HG03558 (cell line): ENCODE measurements around the gene RPP30.

Experiments
- ATAC-seq: cut with Tn5 transposase; IDR thresholded peaks from one replicate; pipeline ENCODE4 v1.9.1; 2021; ENCODE audit warnings: moderate number of reproducible peaks; ENCODE audit not compliant: unreplicated experiment; ENCODE audit errors: extremely low read depth

RPP30 gene

GRCh38 chr10:90871766-90872647 is at the start of gene RPP30:
TSS of gene RPP30 (plus strand) at chr10:90871974. CDS start at chr10:90871987, 13 bp downstream.
- ATAC-seq: peak; percentile 92

DNA sequence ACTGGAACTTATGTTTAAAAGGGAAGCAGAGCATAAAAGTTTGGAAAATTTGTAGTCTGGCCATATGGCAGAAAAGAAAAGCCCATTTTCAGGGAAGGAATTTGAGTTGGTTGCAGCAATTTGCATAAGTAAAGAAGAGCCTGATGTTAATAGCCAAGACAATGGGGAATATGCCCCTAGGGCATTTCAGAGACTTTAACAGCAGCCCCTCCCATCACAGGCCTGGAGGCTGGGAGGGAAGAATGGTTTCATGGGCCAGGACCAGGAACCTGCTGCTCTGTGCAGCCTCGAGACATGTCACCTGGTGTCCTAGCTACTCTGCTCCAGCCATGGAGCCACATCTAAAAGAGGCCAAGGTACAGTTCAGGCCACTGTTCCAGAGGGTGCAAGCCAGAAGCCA is 49.3 kb upstream of the RPP30 start:
- no peak for ATAC-seq

- ATAC-seq: no peak
Measured at GRCh38 chr10:90832111-90832510, 39.7 kb upstream of the RPP30 start.

DNA sequence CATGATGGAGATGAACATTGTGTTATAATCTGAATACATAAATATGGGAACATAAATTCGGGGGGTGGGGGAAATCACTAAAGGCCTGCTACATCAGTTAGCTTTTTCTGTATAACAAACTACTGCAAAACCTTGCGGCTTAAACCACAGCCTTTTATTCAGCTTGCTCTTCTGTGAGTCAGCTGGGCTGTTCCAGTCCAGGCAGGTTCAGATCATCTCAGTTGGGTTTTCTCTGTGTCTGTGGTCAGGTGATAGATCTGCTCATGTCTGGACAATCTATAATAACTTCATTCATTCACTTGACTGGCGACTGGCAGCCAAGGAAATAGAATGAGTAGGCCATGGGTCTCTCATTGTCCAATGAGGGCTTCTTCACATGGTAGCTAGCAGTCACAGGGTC is 37.4 kb upstream of the RPP30 start:
- no peak for ATAC-seq

DNA sequence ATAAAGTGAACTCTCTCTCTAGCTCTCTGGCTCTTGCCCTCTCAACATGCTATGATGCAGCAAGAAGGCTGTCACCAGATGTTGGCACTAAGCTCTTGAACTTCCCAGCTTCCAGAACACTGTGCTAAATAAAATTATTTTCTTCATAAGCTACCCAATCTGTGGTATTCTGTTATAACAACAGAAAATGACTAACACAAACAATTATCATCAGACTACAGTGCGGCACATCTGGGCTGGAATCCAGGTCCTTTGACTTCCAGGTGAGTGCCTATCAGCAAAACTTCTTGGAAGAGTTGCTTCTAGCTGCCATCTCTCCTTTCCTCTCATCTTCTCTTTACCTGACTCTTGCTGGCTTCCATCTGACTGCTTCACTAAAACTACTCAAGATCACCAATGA is 34.3 kb upstream of the RPP30 start:
- ATAC-seq: no peak

GRCh38 chr10:90842725-90843124 is 29.0 kb upstream of the RPP30 start:
- no peak for ATAC-seq

DNA sequence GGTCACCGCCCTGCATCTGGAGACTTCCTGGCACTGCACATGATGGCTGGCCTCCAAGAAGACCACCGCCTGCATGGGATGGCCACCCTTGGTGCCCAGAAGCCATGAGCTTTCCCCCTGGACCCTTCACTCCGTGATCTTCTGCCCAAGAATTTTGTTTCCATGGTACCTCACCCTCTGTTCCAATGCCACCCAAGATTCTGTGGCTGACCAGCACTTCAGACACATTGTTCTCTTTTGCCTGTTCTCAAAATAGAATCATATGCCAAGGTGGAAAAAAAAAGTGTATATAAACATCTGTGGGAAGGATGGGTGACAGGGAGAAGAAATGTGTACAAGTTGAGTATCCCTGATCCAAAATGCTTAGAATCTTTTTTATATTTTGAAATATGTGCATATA is 26.0 kb upstream of the RPP30 start:
- no peak for ATAC-seq

DNA sequence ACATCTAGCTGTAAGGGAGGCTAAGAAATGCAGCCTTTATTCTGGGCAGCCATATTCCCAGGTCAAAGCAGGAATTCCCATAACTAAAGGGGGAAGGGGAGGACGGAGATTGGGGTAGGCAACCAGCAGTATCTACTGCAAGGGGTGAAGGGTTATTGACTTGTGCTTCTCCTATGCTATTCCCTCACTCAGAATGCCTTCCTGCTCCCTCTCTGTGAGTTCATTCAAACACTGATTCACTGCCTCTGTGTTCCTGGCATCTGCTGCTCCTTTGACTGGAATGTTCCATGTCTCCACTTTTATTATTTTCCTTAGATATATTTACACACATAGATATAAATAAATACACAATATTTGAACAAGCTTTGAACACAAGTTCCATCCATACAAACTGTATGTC is 25.0 kb upstream of the RPP30 start:
- ATAC-seq: no peak

DNA sequence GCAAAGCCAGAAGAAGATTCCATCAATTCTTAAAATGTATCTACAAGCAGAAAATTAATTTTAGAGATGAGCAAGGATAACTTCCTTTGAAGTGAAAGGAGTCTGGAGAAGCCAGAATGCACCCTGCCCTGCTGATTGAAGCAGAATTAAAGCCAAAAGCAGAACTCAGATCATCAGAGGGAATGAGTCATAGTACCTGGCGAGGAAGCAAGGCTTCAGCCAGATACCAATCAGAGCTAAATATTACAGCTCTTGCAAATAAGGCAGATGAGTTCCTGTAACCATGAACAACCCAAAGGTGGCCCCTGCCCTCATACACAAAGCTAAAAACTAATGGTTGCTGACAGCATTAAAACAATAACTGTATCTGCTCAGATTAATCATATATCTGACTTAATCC is 24.3 kb upstream of the RPP30 start:
- ATAC-seq: no peak

DNA sequence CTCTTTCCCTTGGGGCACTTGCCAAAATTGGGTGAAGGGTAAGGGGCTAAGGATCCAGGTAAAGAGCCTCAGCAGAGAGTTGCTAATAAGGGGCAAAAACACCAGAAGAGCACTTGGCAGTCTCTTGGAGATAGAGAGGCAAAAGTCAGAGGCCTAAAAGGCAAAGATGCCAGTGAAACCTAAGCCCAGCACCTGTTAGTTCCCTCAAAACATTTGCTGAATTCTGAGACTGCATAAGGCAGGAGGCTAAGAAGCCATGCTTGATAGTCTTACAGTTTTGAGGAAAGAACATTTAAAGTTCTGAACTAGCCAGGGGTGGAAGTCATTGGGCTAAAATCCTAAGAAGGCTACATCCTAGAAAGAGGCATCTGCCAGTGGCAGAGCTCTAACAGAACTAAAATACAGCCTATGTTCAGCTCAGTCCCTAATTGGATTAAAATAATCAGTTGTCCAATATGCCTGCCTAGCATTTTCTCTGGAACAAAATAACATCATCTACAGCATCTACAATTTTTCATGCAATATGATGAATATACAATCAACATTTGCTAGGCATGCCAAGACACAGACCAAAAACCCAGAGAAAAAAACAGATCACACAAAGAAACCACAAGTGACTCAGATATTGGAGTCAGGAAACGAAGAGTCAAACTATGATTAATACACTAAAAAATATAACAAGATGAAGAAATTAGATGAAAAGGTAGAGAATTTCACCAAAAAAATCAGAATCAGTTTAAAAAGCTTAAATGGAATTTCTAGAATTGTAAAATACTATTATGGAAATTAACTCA is 21.6 kb upstream of the RPP30 start:
- no peak for ATAC-seq

GRCh38 chr10:90855126-90855525 is 16.6 kb upstream of the RPP30 start:
- no peak for ATAC-seq

DNA sequence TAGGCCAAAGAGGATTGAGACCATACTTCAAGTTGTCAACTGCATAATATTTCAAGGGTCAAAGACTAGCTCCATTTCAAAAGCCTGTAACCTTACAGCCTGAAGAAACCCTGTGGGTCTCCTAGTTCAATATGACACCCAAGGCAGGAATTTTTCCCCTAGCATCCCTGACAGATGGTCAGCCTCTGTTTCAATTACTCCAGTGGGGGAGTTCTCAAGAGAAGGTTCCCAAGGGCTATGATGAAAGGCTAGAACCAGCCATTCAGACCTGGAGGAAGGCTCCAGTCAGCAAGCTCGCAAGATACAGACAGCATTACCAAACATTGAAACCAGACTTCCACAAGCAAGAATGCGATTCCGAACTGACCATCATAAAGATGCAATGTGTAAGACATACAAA is 15.5 kb upstream of the RPP30 start:
- ATAC-seq: no peak

- no peak for ATAC-seq
Measured at GRCh38 chr10:90856964-90857634, 14.7 kb upstream of the RPP30 start.

DNA sequence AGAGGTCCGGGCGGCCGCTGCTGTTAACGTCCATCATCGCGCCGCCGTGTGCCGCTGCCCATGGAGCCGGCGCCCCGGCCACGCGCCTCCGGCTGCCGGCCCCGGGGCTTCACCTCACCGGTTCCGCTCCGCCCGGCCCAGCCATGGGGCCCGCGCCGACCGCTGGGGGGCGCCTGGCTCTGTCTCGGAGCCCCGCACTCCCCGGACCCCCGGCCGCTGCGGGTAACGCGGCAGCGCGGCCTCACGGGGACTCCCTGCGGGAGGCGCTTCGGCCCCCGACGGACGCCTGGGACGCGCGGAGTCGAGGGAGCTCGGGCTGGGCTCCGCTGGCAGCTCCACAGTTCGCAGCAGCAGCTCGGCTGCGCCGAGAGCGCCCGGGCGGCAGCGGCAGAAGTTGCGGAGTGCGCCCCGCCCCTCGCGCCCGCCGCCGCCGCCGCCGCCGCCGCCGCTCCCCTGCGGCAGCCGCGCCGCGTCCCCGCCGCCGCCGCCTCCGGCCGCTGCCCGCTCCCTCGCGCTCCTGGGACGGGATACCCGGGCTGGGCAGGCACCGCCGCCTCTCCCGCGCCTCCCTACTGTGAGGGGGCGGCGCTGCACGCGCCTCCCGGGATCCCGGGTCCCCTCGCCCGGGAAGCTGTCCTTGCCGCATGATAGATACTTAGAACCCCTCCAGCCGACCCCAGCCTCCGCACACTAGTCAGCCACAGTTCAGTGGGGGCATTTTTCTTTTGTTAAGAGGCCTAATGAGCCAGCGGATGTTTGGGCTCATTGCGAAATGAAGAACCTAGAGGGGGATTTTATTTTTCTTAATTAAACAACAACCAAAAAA is 13.9 kb upstream of the RPP30 start, which contains the start of gene HTR7:
TSS of gene HTR7 (minus strand) at position 405 of the 826 bp plus-strand sequence. CDS start at position 37, 368 bp downstream.
- peak; percentile 34 for ATAC-seq

- ATAC-seq: no peak
Measured at GRCh38 chr10:90858461-90858968, 13.3 kb upstream of the RPP30 start.

DNA sequence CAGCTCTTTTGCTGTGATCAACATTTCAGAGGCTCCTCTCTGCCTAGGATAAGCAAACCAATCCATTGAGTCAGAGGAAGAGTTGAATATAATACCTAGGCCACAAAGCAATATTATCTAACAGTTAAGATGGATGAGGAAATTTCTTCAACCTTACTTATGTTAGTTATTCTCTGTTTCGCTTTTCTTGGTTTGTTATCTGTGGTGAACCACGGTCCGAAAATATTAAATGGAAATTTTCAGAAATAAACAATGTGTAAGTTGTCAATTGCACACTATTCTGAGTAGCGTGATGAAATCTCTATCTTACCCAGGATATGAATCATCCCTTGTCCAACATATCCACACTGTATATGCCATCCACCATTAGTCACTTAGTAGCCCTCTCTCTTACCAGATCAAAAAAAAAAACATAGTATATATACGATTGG is 12.4 kb upstream of the RPP30 start:
- ATAC-seq: no peak

DNA sequence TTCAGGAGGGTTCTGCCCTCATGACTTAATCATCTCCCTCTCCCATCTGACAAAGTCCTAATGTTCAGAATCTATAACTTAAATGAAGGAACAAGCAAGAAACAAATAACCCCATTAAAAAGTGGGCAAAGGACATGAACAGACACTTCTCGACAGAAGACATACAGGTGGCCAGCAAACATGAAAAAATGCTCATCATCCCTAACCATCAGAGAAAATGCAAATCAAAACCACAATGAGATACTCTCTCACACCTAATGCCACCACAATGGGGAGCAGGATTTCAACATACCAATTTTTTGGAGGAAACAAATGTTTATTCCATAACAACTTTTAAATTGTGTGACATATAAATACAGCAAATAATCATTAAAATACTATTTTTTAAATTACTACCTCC is 11.0 kb upstream of the RPP30 start:
- ATAC-seq: no peak

DNA sequence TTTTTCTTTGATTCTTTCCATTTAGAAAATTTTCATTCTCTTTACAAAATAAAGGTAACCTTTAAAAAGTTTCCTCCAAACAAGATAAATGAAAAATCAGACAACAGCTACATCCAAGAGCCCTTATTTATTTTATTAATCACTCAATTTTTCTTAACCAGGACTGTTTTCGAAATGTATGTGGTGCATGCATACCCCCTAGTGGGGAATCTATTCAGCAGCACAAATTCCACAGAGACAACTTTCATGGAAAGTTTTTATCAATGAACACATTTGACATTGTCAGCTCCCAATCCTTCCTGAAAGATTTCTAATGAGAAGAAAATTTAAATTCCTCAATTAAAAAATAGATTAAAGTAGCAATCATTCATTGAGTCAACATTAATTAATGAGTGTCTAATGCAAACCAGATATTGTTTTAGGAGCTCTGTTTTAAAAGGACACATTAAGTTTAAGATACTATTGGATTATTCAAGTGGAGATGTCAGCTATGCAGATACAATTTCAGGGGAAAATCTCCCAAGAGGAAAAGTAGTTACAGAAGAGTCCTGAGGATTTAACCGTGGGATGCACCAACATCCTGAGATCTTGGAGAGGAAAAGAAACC is 8.8 kb upstream of the RPP30 start:
- no peak for ATAC-seq

- ATAC-seq: no peak
Measured at GRCh38 chr10:90865401-90865800, 6.4 kb upstream of the RPP30 start.
